Neural progenitor cell (in vitro differentiated cells): ENCODE results near the gene TNFRSF6B.

Experiments
- EZH2 ChIP-seq: fragments of 200-600 bp; sonication (generic); IDR thresholded peaks from 2 replicates; pipeline ENCODE4 v1.6.1; 2017; ENCODE audit warnings: antibody characterized with exemption, mild to moderate bottlenecking, moderate library complexity
- TF ChIP-seq, protein P1 (sequence below): fragments of 200-600 bp; sonication (generic); IDR thresholded peaks from 2 replicates; pipeline ENCODE4 v1.5.1; 2017; ENCODE audit warnings: antibody characterized with exemption, mild to moderate bottlenecking

- TF ChIP-seq, protein P1, sequence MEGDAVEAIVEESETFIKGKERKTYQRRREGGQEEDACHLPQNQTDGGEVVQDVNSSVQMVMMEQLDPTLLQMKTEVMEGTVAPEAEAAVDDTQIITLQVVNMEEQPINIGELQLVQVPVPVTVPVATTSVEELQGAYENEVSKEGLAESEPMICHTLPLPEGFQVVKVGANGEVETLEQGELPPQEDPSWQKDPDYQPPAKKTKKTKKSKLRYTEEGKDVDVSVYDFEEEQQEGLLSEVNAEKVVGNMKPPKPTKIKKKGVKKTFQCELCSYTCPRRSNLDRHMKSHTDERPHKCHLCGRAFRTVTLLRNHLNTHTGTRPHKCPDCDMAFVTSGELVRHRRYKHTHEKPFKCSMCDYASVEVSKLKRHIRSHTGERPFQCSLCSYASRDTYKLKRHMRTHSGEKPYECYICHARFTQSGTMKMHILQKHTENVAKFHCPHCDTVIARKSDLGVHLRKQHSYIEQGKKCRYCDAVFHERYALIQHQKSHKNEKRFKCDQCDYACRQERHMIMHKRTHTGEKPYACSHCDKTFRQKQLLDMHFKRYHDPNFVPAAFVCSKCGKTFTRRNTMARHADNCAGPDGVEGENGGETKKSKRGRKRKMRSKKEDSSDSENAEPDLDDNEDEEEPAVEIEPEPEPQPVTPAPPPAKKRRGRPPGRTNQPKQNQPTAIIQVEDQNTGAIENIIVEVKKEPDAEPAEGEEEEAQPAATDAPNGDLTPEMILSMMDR, result no peak
- no peak for TF ChIP-seq EZH2
These were observed 28.6 kb upstream of the TNFRSF6B start for GRCh38 chr20:63667858-63668257.
